ENCODE data around the gene HPD. TPM values are rescaled to one million over a fixed set of nuclear protein-coding genes. Genes with fewer than 3 reads are reported as not detected.
"Not testable (repeated sequence)": the region's sequence is repeated elsewhere in the genome, so short reads cannot be mapped to it uniquely, and the experiment has no call there.

HPD gene
- total RNA-seq, 1 experiment from 2014 or later, result not detected

DNA sequence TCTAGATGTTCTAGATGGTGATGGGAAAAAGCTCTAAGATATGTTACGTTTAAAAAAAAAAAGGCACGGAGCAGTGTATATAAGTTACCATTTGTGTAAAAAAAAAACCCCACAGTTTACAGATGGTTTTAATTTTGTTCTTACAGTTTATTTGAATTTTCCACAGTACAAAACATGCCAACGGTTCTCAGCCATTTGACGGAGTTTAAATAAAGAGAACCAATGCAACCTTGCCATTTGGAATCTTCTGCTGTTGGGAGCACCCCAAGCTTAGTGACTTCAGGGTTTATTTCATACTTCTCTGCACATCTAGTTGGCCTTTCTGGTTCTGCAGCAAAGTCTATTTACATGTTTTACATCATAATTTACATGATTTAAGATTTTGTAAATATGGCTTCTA is 7.7 kb upstream of the HPD start:
- DNase-seq (ENCODE audit: low read depth), result no peak

DNA sequence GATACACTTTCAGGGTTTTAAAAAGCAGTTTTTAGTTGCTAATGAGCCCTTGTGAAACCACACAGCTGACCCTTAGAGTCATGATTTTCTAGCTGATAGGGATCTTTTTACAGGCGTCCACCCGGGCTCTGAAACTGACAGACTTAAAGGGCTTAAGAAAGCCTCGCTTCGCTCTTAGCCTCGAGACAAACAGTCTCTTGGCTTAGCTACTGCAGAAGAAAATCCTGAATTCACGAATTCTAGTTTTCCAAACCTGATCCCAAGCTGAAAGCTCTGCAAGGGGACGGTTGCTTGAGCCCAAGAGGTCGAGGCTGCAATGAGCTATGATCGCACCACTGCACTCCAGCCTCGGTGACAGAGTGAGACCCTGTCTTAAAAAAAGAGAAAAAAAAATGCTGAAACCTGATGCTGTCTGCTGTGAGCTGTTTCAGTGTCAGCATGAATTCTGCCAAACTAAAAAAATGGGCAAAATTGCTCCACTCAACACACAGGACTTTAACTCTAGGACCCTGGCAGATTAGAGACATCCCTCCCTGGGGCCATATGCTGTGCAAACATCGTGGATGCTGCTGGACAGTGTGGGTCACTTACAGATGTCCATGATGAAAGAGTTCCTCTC is 3.1 kb upstream of the HPD start:
- DNase-seq (ENCODE audit: low read depth), result peak; percentile 40

DNA sequence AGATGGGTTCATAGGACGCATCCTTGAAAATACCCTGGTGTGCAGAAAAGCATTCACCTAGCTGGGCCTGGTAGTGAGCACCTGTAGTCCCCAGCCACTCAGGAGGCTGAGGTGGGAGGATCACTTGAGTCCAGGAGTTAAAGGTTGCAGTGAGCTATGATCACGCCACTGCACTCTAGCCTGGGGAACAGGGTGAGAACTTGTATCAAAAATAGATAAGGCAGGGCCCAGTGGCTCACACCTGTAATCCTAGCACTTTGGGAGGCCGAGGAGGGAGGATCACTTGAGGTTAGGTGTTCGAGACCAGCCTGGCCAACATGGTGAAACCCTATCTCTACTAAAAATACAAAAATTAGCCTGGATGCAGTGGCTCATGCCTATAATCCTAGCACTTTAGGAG is 2.0 kb upstream of the HPD start:
- DNase-seq (ENCODE audit: low read depth), result not testable (repeated sequence)

DNA sequence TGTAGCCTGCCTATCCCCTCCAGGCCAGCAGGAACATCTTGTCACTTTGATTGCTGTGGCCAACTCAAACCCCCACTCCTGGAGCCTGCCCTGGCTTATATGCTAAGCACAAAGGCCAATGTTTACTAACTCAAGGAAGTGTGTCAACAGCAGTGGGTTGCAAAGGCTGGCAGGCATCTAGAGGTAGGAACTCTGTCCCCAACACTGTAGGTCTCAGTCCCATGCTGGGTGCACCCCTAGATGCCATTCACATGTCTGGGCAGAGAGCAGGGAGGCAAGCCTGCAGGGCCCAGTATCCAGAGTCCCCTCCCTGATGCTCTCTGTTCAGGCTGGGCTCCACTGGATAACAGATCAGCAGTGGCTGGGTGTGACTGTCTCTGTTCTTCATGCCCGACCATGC is 1.6 kb upstream of the HPD start:
- no peak for DNase-seq (ENCODE audit: low read depth)

DNA sequence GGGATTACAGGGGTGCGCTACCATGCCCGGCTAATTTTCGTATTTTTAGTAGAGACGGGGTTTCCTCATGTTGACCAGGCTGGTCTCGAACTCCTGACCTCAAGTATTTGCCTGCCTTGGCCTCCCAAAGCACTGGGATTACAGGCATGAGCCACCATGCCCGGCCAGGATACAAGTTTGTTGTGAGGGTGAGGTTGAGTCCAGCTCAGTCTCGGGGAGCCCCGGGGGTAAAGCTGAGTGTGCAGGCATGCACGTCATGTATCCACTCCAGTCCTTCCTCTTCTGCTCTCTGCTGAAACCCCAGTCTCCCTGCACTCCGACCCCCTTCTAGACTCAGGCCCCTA is 369 bp downstream of the HPD start:
- no peak for DNase-seq (ENCODE audit: low read depth)

DNA sequence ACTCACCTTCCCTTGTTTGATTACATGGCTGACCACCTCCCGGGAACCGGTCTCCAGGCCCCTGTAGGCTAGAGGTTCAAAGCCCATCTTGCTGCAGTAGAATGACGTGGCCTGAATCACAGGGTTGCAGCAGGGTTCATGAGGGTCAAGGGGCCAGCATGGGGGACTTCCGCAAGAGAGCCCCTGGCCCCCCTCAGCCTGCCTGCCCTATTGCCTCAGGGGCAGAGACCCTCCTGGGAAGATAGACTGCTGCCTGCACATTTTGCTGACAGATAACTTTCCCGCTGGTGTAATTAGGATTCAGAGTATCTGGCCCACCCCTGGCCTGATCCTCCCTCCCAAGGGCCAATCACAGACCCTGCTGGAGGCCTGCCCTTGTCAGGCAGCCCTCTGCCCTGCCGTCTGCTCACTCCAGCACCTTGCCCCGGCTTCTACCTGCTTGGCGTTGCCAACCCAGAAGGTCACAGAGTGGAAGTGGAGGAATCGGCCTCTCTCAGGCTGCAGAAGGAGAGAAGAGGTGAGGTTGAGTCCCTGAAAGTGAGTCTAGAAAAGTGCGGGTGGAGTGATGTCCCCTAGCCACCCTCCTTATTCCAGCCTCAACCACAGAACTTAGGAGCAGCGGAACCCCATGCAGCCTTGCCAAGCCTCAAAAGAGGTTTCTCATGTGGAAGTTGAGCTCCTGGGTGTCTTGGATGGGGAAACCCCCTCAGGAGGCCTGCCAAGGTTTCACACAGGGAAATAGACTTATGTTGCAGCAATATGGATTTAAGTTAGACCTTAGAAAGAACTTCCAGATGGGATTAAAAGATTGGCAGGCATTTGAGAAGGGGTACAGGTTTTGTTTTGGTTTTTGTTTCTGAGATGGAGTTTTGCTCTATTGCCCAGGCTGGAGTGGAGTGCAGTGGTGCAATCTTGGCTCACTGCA is 1.1 kb downstream of the HPD start:
- DNase-seq (ENCODE audit: low read depth), result no peak

DNA sequence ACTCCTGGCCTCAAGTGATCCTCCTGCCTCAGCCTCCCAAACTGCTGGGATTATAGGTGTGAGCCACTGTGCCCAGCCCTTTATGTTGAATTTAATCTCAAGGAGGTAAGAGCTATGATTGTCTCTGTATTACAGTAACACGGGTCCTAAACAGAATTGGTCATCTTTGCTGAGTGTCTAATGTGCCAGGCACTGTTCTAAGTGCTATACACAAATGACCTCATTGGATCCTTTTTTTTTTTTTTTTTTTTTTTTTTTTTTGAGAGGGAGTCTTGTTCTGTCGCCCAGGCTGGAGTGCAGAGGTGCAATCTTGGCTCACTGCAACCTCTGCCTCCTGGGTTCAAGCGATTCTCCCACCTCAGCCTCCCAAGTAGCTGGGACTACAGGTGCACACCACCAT is 6.3 kb downstream of the HPD start:
- not testable (repeated sequence) for DNase-seq (ENCODE audit: low read depth)

DNA sequence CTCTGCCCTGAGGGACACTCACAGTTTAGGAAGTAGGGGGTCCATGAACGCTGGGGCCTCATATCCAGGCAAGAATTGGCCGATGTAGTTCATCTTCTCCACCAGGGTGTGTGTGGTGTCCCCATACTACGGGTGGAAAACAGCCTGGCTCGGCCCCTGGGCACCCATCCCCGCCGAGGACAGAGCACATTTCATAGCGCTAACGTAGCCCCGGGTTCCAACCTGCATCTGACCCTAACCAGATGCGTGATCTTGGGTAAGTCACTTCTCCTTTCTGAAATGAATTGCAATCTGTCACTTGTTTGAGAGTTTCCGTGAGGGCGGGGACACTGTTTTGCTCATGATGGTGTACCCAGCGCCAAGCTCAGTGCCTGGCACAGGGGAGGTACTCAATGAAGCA is 9.0 kb downstream of the HPD start:
- DNase-seq (ENCODE audit: low read depth), result no peak

DNA sequence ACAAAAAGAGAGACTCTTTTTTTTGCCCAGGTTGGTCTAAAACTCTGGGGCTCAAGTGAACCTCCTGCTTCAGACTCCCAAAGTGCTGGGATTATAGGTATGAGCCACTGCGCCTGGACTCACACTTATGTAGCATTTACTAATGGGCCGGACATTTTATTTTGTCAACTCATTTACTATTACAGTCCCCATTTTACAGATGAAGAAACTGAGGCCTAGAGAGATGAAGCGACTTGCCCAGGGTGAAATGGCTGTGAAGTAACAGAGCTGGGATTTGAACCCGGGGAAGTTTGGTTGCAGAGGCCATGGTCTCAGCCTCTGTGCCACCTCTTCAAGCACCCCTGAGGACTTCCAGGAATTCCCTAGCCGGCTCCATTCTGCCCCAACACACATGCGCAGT is 9.4 kb downstream of the HPD start:
- no peak for DNase-seq (ENCODE audit: low read depth)

DNA sequence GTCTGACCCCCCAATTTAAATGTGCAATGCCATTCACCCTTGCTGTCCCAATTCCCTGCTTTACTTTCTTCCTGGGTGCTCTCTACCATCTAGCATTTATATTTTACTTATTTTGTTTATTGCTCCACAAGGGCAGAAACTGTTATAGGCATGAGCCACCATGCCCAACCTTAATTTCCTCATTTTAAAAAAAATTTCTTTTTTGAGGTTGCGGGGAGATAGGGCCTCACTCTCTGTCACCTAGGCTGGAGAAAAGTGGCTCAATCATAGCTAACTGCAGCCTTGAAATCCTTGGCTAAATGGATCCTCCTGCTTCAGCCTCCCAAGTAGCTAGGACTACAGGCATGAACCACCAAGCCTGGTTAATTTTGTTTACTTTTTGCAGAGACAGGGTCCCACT is 13.0 kb downstream of the HPD start:
- DNase-seq (ENCODE audit: low read depth), result no peak

DNA sequence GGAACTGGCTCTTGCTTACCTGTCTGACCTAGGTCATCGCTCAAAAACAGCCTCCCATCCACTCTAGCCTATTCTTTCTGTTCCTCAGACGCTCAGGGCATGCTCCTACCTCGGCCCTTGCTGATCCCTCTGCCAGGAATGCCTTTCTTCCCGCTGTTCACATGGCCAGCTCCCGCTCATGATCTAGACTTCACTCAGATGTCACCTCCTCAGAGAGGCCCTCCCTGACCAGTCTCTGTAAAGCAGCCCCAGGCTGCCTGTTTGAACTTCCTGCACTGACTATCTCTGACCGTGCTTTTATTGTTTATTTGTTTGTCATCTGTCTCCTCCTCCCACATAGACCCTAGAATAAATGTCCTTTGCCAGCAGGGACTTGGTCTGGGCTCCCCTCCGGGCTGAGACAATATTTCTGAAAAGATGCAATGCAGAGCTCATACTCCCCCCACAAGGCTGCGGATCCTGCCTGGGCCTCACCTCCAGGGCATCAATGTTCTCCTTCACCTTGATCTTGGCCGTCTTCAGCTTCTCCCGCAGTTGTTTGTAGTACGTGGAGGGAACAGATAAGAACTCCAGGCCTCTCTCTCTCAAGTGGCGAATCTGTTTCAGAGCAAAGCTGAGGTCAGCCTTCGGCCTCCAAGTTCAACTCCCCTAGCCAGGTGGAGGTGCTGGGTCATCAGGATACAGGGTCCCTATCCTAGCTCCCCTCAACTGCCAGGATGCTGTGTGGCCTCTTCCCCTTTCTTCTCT is 15.2 kb downstream of the HPD start:
- DNase-seq (ENCODE audit: low read depth), result no peak

DNA sequence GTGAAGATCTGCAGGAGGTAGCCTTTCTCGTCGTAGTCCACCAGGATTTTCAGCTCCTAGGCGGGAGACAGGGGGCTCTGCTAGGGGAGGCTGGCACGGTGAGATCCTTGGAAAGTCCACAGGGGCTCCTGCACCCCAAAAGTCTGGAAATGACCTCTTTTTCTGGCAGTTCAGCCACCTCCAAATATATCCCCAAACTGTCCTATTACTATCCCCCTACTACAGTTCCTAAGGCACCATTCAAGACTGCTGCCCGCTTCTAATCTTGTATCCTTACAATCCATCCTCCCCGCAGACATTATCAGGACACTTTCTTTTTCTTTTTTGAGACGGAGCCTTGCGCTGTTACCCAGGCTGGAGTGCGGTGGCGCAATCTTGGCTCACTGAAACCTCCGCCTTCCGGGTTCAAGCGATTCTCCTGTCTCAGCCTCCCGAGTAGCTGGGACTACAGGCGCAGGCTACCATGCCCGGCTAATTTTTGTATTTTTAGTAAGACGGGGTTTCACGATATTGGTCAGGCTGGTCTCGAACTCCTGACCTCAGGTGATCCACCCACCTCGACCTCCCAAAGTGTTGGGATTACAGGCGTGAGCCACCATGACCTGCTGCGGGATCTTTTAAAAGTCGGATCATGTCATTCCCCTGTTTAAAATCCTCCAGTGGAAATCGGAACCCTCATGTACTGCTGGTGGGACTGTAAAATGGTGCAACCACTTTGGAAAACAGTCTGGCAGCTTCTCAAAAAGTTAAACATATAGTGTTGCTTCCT is 18.5 kb downstream of the HPD start:
- no peak for DNase-seq (ENCODE audit: low read depth)

DNA sequence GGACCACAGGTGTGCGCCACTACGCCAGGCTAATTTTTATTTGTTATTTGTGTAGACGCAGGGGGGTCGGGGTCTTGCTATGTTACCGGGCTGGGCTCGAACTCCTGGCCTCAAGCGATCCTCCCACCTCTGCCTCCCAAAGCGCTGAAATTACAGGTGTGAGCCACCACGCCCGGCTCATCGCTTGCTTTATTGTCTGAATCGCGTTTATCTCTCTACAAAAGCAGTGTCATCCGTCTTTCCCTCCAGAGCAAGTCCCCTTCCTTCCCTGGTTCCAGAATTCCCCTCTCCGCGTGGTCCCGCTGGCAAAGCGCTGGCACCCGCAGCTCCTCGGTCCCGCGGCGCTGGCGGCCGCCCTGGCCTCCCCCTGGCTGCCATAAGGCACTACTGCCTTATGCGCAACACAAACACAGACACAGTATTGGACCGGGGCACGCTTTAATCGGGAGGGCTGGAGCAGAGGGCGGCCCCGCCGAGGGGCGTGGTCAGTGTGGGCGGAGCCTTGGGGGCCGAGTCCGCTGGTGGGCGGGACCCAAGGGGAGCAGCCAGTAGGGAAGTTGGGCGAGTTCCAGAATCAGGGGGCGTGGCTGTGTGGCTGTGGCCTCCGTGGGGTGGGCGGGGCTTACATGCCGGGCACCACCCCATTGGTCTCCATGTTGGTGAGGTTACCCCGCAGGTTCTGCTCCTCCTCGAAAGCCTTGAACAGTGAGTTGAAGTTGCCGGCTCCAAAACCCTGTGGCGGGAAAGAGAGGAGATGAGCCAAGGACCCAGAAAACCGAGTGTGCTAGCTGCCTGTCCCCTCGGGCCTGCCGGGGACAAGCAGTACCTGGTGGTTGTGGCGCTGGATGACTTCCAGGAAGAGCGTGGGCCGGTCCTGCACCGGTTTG is 19.3 kb downstream of the HPD start:
- peak; percentile 94 for DNase-seq (ENCODE audit: low read depth)

DNA sequence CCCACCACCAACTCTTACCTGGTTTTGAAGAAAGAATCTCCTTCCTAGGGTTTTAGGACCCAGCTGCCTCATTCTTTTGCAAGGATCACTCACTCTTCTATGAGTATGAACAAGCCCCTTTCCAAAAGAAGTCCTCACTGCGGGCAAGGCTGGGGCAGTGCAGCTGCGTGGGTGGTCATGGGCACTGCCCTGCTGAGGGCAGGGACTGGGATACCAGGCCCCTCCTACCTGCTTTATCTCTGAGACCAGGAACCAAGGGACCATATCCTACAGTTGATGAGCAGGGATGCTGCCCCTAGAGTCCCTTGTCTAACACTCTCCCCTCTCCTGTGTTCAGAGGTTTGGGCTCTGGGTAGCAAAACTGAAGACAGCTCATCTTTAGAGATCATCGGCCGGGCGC is 20.5 kb downstream of the HPD start:
- no peak for DNase-seq (ENCODE audit: low read depth)

DNA sequence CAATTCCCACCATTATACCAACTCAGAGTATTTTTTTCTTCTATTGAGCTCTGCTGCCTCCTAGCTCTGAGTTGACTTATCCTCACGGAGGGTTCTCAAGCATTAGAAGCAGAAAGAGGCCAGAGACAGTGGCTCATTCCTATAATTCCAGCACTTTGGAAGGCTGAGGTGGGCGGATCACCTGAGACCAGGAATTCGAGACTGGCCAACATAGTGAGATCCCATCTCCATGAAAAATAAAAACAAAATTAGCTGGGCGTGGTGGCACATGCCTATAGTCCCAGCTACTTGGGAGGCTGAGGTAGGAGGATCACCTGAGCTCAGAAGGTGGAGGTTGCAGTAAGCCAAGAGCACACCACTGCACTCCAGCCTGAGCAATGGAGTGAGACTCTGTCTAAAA is 21.0 kb downstream of the HPD start:
- DNase-seq (ENCODE audit: low read depth), result no peak

DNA sequence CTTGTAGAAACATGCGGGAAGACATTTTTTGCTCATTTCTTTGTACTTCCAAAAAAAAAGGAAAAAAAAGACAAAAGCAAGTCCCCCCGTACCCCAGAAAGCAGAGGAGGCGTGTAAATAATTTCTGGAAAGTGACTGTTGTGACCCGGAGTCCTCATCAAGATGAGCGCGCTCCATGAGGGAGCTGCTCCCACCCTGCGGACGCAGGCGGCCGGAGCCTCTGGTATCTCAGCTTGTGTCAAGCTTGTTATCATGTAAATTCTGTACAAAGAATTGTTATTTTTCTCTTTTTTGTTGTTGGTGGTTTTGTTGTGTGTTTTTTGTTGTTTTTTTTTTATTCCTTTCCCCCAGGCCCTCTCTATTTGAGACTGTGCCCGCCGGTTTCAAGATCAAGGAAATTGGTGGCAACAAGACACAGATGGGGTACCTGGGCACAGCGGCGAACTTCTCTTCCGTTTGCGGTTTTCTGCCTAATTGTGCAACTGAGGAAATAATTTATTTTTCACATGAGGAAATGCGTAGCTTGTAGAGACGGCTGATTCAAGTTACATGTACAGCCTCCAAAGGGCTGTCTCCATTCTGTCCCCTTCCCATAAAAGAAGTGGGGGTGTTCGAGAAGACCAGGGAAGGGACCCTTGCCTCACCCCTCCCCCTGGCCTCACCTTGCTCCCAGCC is 27.0 kb downstream of the HPD start:
- no peak for DNase-seq (ENCODE audit: low read depth)

DNA sequence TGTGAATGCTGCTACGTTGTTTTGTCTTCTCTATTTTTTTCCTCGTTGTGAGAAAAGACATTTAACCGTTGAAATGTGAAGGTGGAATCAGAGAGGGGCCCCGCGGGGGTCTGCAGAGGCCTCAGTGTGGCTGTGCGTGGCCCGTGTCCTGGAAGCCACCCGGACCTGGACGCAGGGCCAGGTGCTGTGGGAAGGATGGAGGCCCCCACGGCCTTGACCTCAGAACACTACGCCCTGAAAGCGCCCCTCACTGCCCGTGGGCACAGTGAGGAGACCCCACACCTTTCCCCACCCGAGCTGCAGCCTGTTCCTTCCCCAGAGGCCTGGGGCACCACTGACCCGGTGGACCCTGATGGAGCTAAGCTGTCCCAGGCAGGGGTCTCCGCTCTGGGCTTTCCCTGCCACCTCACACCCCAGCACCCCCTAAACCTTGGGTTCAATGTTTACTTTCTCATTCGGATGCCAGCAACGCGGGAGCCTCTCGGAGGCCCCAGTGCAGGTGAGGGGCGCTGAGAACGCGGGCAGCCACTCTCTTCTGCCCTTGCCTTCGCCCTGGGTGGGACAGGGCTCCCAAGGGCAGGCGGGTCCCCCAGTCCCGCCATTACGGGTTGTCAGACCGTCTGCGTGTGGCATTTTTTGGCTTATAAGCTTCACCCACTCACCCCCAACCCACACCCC is 27.9 kb downstream of the HPD start:
- no peak for DNase-seq (ENCODE audit: low read depth)

DNA sequence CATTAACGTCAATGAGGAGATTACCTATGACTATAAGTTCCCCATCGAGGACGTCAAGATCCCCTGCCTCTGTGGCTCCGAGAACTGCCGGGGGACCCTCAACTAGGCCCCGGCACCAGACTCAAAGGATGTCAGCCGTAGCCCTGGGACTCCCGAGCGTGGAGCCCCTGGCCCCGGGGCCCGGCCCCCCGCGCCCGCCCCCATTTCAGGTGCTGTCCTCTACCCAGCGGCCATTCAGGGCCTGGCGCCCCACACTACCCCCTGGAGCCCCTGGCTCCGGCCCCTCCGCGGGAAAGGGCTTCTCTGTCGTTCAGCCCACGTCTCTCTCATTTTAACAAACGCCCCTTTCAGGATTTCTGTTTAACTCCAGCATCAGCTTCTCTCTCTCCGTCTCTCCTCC is 28.5 kb downstream of the HPD start:
- no peak for DNase-seq (ENCODE audit: low read depth)

DNA sequence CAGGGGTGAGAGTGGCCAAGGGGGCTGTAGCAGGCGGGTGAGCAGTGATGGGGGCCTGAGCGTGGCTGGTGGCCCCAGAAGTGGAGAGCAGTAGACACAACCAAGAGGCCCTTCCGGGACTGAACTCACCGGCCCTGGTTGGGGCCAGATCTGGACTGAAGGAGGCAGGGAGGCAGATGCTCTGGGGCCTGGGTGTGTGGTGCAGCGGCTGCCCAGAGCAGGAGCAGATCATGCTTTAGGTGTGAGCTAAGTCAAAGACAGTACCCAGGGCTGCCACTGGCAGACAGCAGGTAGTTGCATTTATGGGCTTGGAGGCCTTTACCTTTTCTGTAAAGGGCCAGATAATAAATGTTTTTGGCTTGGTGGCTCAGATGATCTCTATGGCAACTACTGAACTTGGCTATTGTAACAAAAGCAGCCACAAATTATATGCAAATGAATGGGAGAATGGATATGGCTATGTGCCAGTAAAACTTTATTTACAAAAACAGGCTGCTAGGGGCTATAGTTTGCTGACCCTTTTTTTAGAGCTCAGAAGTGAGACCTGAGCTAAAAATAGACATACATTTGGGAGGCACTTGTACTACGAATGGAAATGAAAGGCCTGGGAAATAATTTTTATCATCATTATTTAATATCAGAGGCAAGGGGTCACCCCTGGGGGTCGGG is 29.3 kb downstream of the HPD start:
- no peak for DNase-seq (ENCODE audit: low read depth)
